Kidney epithelial cell (primary cell): ENCODE results near the gene CNOT4. TPM values are rescaled to one million over a fixed set of nuclear protein-coding genes. Genes with fewer than 3 reads are reported as not detected.
A peak's percentile ranks its signal among the peaks of the same experiment; 100 is the strongest.
"Not testable (repeated sequence)": the region's sequence is repeated elsewhere in the genome, so short reads cannot be mapped to it uniquely, and the experiment has no call there.

Experiments
- DNase-seq: peaks from one replicate; pipeline ENCODE4 v3.0.0-alpha.2; 2010; ENCODE audit warnings: low read depth
- H3K27me3 ChIP-seq: 2 replicates; pipeline ENCODE4 v1.6.0; 2011; ENCODE audit warnings: low read length; ENCODE audit not compliant: control insufficient read depth, insufficient read depth
- H3K36me3 ChIP-seq: 2 replicates; pipeline ENCODE4 v1.5.1; 2011; ENCODE audit warnings: low read length; ENCODE audit not compliant: control insufficient read depth, insufficient read depth
- H3K4me3 ChIP-seq: 2 replicates; pipeline ENCODE4 v1.5.1; 2011; ENCODE audit warnings: low read depth, mild to moderate bottlenecking, control low read depth, low read length
- CTCF ChIP-seq: IDR thresholded peaks from 2 replicates; pipeline ENCODE4 v1.5.1; 2011; ENCODE audit warnings: mild to moderate bottlenecking, moderate library complexity, low read length, control low read depth, inconsistent platforms; ENCODE audit not compliant: insufficient read depth, poor library complexity, severe bottlenecking
- total RNA-seq: library from RNA; depleted of rRNA; stranded (reverse); fragments of >200 nt; gene quantifications from 2 replicates; pipeline ENCODE4 v1.2.3, GENCODE V29; 2015

Gene CNOT4
- total RNA-seq, 1 donor from 2014 or later, result 10.9 TPM

GRCh38 chr7:135445690-135446089 lies 64.2 kb downstream of the CNOT4 start:
- DNase-seq, result no peak
- H3K27me3 ChIP-seq, result no peaks in the 10 kb centered on the region
- TF ChIP-seq CTCF, result no peak
- H3K36me3 ChIP-seq, result no peaks in the 10 kb centered on the region
- H3K4me3 ChIP-seq, result no peak overlapping the region

- DNase-seq, H3K27me3 ChIP-seq, H3K4me3 ChIP-seq, H3K36me3 ChIP-seq: not testable (repeated sequence)
These were observed 64.6 kb downstream of the CNOT4 start for GRCh38 chr7:135445266-135445665.

DNA sequence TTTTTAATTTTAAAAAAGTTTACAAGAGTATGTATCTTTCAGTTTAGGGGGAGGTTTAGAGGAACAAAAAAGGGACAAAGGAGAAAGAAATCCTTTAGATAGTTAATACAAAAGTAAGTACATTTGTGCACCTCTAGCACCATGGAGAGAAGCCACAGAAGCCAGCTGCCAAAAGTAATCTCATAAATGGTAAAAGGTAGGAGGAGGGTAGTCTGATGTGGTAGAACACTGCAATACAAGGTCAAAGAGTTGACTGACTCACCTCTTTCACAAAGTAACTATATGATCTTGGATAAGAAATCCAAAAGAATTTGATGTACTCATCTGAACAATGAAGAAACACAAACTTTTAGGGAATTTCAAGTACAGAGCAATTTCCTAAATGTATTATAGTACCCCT lies 68.1 kb downstream of the CNOT4 start:
- DNase-seq, result peak; percentile 29
- no peaks in the 10 kb centered on the region for H3K36me3 ChIP-seq
- no peak for TF ChIP-seq CTCF
- H3K4me3 ChIP-seq, result no peak overlapping the region
- H3K27me3 ChIP-seq, result no peaks in the 10 kb centered on the region

DNA sequence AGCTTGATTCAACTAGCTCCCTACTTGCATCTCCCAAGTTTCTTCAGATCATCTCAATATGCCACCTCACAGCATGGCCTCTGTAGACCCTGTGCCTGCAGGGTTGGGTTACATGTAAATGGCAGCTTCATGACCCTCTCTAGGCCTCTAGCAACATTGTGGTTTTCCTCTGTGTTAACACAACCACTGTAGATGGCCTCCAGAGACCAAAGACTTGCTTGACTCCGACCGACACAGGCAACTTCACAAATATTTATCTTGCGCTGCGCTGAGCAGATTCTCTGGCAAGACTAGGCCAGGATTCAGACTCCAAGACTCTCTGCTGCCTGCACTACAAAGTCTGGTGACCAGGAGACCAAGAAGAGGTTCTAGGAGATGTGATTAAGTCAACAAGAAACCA lies 75.9 kb downstream of the CNOT4 start:
- no peak for DNase-seq
- H3K27me3 ChIP-seq, result no peaks in the 10 kb centered on the region
- no peak overlapping the region for H3K4me3 ChIP-seq
- H3K36me3 ChIP-seq, result no peaks in the 10 kb centered on the region
- no peak for TF ChIP-seq CTCF

DNA sequence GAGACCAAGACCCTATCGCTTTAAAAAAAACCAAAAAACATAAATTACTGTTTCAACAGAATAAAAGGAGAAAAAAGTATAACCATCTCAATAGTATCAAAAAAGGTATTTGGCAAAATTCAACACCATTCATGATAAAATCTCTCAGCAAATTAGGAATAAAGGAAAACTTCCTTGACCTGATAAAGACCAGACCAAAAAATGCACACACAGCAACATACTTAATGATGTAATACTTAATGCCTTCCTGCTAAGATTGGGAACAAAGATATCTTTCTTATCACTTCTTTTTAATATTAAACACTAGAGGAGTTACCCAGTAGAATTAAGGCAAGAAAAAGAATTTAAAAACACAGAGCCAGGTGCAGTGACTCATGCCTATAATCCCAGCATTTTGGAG lies 79.3 kb downstream of the CNOT4 start:
- no peaks in the 10 kb centered on the region for H3K27me3 ChIP-seq
- H3K4me3 ChIP-seq, result no peak overlapping the region
- DNase-seq, result no peak
- no peaks in the 10 kb centered on the region for H3K36me3 ChIP-seq
- TF ChIP-seq CTCF, result no peak

GRCh38 chr7:135428879-135429278 lies 81.0 kb downstream of the CNOT4 start:
- Histone ChIP-seq H3K36me3 (no peaks in the 10 kb centered on the region), H3K27me3 (no peaks in the 10 kb centered on the region), H3K4me3 (no peak overlapping the region)
- no peak for DNase-seq
- TF ChIP-seq CTCF, result no peak
